Nephron progenitor cell (in vitro differentiated cells): ENCODE results near the gene GGNBP2.
A peak's percentile ranks its signal among the peaks of the same experiment; 100 is the strongest.

Experiments
- DNase-seq: peaks from one replicate; pipeline ENCODE4 v3.0.0; 2021
- H3K27ac Mint-ChIP-seq: 2 replicates; pipeline ENCODE4 v1.8.0; 2021; ENCODE audit warnings: mild to moderate bottlenecking, moderate library complexity, mixed read lengths
- H3K27me3 Mint-ChIP-seq: 2 replicates; pipeline ENCODE4 v1.8.0; 2021; ENCODE audit warnings: mild to moderate bottlenecking, low read depth, mixed read lengths; ENCODE audit not compliant: poor library complexity
- H3K36me3 Mint-ChIP-seq: 2 replicates; pipeline ENCODE4 v1.8.0; 2021; ENCODE audit warnings: low read depth, mixed read lengths
- H3K4me1 Mint-ChIP-seq: 2 replicates; pipeline ENCODE4 v1.8.0; 2021; ENCODE audit warnings: mixed read lengths
- H3K4me3 Mint-ChIP-seq: 2 replicates; pipeline ENCODE4 v1.8.0; 2021; ENCODE audit warnings: mild to moderate bottlenecking, moderate library complexity, mixed read lengths
- H3K9me3 Mint-ChIP-seq: 2 replicates; pipeline ENCODE4 v1.8.0; 2021; ENCODE audit warnings: mild to moderate bottlenecking, moderate library complexity, mixed read lengths
- TF ChIP-seq, protein P1 (sequence below): fragments of 200-600 bp; sonication (generic); IDR thresholded peaks from 2 replicates; pipeline ENCODE4 v1.5.0; 2021; ENCODE audit warnings: antibody characterized with exemption

The GGNBP2 gene

GRCh38 chr17:36533935-36534839, 10.5 kb upstream of the GGNBP2 start:
- TF ChIP-seq, protein P1, sequence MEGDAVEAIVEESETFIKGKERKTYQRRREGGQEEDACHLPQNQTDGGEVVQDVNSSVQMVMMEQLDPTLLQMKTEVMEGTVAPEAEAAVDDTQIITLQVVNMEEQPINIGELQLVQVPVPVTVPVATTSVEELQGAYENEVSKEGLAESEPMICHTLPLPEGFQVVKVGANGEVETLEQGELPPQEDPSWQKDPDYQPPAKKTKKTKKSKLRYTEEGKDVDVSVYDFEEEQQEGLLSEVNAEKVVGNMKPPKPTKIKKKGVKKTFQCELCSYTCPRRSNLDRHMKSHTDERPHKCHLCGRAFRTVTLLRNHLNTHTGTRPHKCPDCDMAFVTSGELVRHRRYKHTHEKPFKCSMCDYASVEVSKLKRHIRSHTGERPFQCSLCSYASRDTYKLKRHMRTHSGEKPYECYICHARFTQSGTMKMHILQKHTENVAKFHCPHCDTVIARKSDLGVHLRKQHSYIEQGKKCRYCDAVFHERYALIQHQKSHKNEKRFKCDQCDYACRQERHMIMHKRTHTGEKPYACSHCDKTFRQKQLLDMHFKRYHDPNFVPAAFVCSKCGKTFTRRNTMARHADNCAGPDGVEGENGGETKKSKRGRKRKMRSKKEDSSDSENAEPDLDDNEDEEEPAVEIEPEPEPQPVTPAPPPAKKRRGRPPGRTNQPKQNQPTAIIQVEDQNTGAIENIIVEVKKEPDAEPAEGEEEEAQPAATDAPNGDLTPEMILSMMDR: peak; percentile 65
- Mint-ChIP-seq H3K36me3 (peaks cover 42% of the 10 kb centered on the region), H3K27me3 (no peaks in the 10 kb centered on the region), H3K4me1 (peaks cover 37% of the 10 kb centered on the region), H3K27ac (peak overlapping the region; percentile 99), H3K4me3 (peak overlapping the region; percentile 95), H3K9me3 (no peaks in the 10 kb centered on the region)
- peak; percentile 73 for DNase-seq

- no peaks in the 10 kb centered on the region for H3K27me3 Mint-ChIP-seq
- TF ChIP-seq, protein P1: no peak
- peak within 1 kb of the TSS; percentile 99 for H3K27ac Mint-ChIP-seq
- H3K4me3 Mint-ChIP-seq: peak within 1 kb of the TSS; percentile 95
- no peaks in the 10 kb centered on the region for H3K9me3 Mint-ChIP-seq
- peaks cover 37% of the 10 kb centered on the region for H3K4me1 Mint-ChIP-seq
- peaks cover 40% of the 10 kb centered on the region for H3K36me3 Mint-ChIP-seq
- peak; percentile 89 for DNase-seq
Measured at GRCh38 chr17:36534840-36535668, 9.7 kb upstream of the GGNBP2 start, which contains the start of the genes MYO19 and PIGW. MYO19 (minus strand) TSS chr17:36534868; CDS start chr17:36532538, 2,330 bp downstream. PIGW (plus strand) TSS chr17:36534987; CDS start chr17:36537102, 2,115 bp downstream.

- Mint-ChIP-seq H3K9me3 (no peaks in the 10 kb centered on the region), H3K27me3 (no peaks in the 10 kb centered on the region), H3K36me3 (peaks cover 44% of the 10 kb centered on the region), H3K27ac (peak overlapping the region; percentile 99), H3K4me1 (peaks cover 37% of the 10 kb centered on the region), H3K4me3 (peak overlapping the region; percentile 95)
- TF ChIP-seq, protein P1: no peak
- no peak for DNase-seq
Measured at GRCh38 chr17:36535669-36536081, 9.0 kb upstream of the GGNBP2 start.

DNA sequence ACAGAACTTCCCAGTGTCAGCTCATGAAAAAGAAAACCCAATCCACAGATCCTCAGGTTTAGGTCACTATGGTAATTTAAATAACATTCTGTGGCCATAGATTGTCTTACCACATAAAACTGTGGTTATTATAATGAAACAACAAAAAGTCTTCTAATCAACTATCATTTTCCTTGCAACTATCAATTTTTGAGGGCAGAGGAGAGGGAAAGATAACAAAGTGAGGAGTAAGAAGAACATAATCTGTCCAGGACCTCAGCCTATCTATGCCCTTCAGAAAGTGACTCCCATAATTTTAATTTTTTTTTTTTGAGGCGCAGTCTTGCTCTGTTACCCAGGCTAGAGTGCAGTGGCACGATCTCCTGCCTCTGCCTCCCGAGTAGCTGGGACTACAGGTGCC, 4.0 kb upstream of the GGNBP2 start:
- Mint-ChIP-seq H3K36me3 (peaks cover 31% of the 10 kb centered on the region), H3K4me3 (no peak overlapping the region), H3K27me3 (no peaks in the 10 kb centered on the region), H3K9me3 (no peaks in the 10 kb centered on the region), H3K27ac (no peak overlapping the region), H3K4me1 (peaks cover 14% of the 10 kb centered on the region)
- no peak for DNase-seq
- TF ChIP-seq, protein P1: no peak

- Mint-ChIP-seq H3K27me3 (no peaks in the 10 kb centered on the region), H3K4me1 (peaks cover 24% of the 10 kb centered on the region), H3K4me3 (no peak overlapping the region), H3K9me3 (no peaks in the 10 kb centered on the region), H3K36me3 (peaks cover 25% of the 10 kb centered on the region), H3K27ac (no peak overlapping the region)
- TF ChIP-seq, protein P1: no peak
- no peak for DNase-seq
Measured at GRCh38 chr17:36542755-36543154, 2.0 kb upstream of the GGNBP2 start.
